Skeletal muscle satellite cell (primary cell): ENCODE measurements around the gene MAP3K15.
A peak's percentile ranks its signal among the peaks of the same experiment; 100 is the strongest.
"Not testable (repeated sequence)": the region's sequence is repeated elsewhere in the genome, so short reads cannot be mapped to it uniquely, and the experiment has no call there.

Experiments used
- H3K27me3 ChIP-seq: 2 replicates; pipeline ENCODE4 v1.7.0; 2013; ENCODE audit warnings: low read length; ENCODE audit not compliant: control insufficient read depth, insufficient read depth
- H3K36me3 ChIP-seq: 2 replicates; pipeline ENCODE4 v1.7.0; 2013; ENCODE audit warnings: mild to moderate bottlenecking, control low read depth, low read length; ENCODE audit not compliant: insufficient read depth
- H3K4me1 ChIP-seq: 2 replicates; pipeline ENCODE4 v1.7.0; 2013; ENCODE audit warnings: low read length; ENCODE audit not compliant: control insufficient read depth, insufficient read depth
- H3K4me2 ChIP-seq: 2 replicates; pipeline ENCODE4 v1.7.0; 2013; ENCODE audit warnings: mild to moderate bottlenecking, low read length
- H3K4me3 ChIP-seq: 2 replicates; pipeline ENCODE4 v1.7.0; 2013; ENCODE audit warnings: low read length
- H3K9ac ChIP-seq: 2 replicates; pipeline ENCODE4 v1.7.0; 2013; ENCODE audit warnings: mild to moderate bottlenecking, low read depth, low read length, moderate library complexity
- H3K9me3 ChIP-seq: replicated peaks from 2 replicates; pipeline ENCODE4 v1.7.0; 2013; ENCODE audit warnings: mild to moderate bottlenecking, control low read depth, low read length

The MAP3K15 gene

DNA sequence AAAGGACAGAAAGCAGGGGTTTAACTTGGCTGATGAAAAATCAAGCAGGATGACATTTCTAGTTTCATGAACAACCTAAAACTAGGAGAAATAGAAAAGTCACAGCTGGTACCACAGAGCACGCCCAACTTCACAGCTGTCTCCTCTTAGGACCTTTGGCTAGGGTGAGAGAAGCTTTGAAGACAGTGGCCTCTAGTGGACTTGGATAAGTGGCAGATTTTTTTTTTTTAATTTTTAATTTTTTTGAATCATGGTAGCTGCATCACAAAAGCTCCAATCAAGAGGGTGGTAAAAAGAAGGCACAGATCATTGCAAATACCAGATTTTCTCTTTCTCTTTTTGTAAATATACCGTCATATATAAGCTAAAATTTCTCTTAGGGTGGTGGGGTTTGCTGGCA lies 20.2 kb upstream of the MAP3K15 start:
- Histone ChIP-seq H3K9ac (no peak overlapping the region), H3K4me3 (no peak overlapping the region), H3K9me3 (no peaks in the 10 kb centered on the region), H3K27me3 (no peaks in the 10 kb centered on the region), H3K36me3 (no peaks in the 10 kb centered on the region), H3K4me1 (no peaks in the 10 kb centered on the region), H3K4me2 (no peak overlapping the region)

GRCh38 chrX:19532709-19533108 lies 17.4 kb upstream of the MAP3K15 start:
- no peaks in the 10 kb centered on the region for H3K36me3 ChIP-seq
- H3K4me3 ChIP-seq = no peak overlapping the region
- H3K4me1 ChIP-seq = no peaks in the 10 kb centered on the region
- H3K27me3 ChIP-seq = no peaks in the 10 kb centered on the region
- no peaks in the 10 kb centered on the region for H3K9me3 ChIP-seq
- H3K4me2 ChIP-seq = no peak overlapping the region
- no peak overlapping the region for H3K9ac ChIP-seq

- no peak overlapping the region for H3K9ac ChIP-seq
- H3K4me3 ChIP-seq = no peak overlapping the region
- no peaks in the 10 kb centered on the region for H3K36me3 ChIP-seq
- no peaks in the 10 kb centered on the region for H3K4me1 ChIP-seq
- H3K27me3 ChIP-seq = no peaks in the 10 kb centered on the region
- no peaks in the 10 kb centered on the region for H3K9me3 ChIP-seq
- no peak overlapping the region for H3K4me2 ChIP-seq
Observed at GRCh38 chrX:19517965-19518364, 2.7 kb upstream of the MAP3K15 start.

DNA sequence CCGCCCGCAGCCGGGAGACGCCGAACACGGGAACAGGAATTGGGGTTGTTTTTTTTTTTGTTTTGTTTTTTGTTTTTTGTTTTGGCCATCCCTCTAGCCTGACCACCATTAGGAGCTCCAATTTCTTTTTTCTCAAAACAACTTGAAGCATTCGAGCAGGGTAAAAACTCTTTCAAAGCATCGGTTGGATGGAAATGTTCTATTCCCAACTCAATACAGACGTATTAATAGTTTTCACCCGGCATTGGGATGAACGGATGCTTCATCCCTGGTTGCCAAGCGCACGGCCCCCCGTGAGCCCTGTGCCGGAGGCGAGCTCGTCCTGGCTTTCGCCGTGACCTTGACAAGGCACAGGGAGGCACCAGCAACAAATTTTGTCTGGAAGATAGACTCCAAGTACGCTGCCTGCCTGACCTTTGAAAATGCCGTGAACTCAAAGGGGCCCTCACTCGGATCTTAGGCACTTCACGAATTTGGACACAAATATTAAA lies 352 bp upstream of the MAP3K15 start:
- no peaks in the 10 kb centered on the region for H3K36me3 ChIP-seq
- no peaks in the 10 kb centered on the region for H3K9me3 ChIP-seq
- no peaks in the 10 kb centered on the region for H3K27me3 ChIP-seq
- H3K4me3 ChIP-seq = no peak overlapping the region
- peak overlapping the region; percentile 42 for H3K4me2 ChIP-seq
- no peak overlapping the region for H3K9ac ChIP-seq
- no peaks in the 10 kb centered on the region for H3K4me1 ChIP-seq

GRCh38 chrX:19513383-19513782 lies 1.9 kb downstream of the MAP3K15 start:
- Histone ChIP-seq H3K4me3 (no peak overlapping the region), H3K9me3 (no peaks in the 10 kb centered on the region), H3K27me3 (no peaks in the 10 kb centered on the region), H3K4me2 (no peak overlapping the region), H3K9ac (no peak overlapping the region), H3K36me3 (no peaks in the 10 kb centered on the region), H3K4me1 (no peaks in the 10 kb centered on the region)

DNA sequence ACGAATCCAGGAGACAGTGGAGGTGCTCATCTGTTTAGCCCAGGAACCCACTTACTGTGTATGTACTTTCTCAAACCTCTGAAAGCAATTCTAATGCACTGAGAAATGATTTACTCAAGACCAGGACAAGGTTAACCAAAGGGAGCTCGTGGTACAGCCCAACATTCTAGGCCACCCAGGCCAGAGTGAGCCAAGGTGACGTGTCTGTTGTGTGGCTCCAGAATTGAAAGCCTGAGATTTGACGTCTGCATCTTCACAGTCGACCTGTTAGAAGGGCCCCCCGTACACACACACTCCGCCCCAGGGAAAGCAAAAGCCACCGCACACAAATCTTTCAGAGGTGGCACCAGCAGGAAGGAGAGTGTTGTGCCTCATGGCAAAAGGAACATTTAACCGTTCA lies 2.3 kb downstream of the MAP3K15 start:
- Histone ChIP-seq H3K4me2 (no peak overlapping the region), H3K9ac (no peak overlapping the region), H3K4me3 (no peak overlapping the region), H3K27me3 (no peaks in the 10 kb centered on the region), H3K4me1 (no peaks in the 10 kb centered on the region), H3K36me3 (no peaks in the 10 kb centered on the region), H3K9me3 (no peaks in the 10 kb centered on the region)

- H3K27me3 ChIP-seq = no peaks in the 10 kb centered on the region
- no peak overlapping the region for H3K4me3 ChIP-seq
- no peak overlapping the region for H3K4me2 ChIP-seq
- no peaks in the 10 kb centered on the region for H3K9me3 ChIP-seq
- H3K9ac ChIP-seq = no peak overlapping the region
- no peaks in the 10 kb centered on the region for H3K4me1 ChIP-seq
- H3K36me3 ChIP-seq = no peaks in the 10 kb centered on the region
Observed at GRCh38 chrX:19512359-19512758, 2.9 kb downstream of the MAP3K15 start.

DNA sequence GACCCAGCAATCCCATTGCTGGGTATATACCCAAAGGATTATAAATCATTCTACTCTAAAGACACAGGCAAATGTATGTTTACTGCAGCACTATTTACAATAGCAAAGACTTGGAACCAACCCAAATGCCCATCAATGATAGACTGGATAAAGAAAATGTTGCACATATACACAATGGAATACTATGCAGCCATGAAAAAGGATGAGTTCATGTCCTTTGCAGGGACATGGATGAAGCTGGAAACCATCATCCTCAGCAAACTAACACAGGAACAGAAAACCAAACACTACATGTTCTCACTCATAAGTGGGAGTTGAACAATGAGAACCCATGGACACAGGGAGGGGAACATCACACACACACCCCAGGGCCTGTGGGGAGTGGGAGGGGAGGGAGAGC lies 3.5 kb downstream of the MAP3K15 start:
- H3K4me2 ChIP-seq, H3K4me1 ChIP-seq, H3K9me3 ChIP-seq, H3K9ac ChIP-seq, H3K27me3 ChIP-seq, H3K4me3 ChIP-seq, H3K36me3 ChIP-seq: not testable (repeated sequence)

GRCh38 chrX:19496711-19497110 lies 18.6 kb downstream of the MAP3K15 start:
- no peak overlapping the region for H3K4me3 ChIP-seq
- H3K4me1 ChIP-seq = no peaks in the 10 kb centered on the region
- H3K9me3 ChIP-seq = no peaks in the 10 kb centered on the region
- no peaks in the 10 kb centered on the region for H3K36me3 ChIP-seq
- no peak overlapping the region for H3K9ac ChIP-seq
- no peak overlapping the region for H3K4me2 ChIP-seq
- peaks cover 3% of the 10 kb centered on the region for H3K27me3 ChIP-seq

DNA sequence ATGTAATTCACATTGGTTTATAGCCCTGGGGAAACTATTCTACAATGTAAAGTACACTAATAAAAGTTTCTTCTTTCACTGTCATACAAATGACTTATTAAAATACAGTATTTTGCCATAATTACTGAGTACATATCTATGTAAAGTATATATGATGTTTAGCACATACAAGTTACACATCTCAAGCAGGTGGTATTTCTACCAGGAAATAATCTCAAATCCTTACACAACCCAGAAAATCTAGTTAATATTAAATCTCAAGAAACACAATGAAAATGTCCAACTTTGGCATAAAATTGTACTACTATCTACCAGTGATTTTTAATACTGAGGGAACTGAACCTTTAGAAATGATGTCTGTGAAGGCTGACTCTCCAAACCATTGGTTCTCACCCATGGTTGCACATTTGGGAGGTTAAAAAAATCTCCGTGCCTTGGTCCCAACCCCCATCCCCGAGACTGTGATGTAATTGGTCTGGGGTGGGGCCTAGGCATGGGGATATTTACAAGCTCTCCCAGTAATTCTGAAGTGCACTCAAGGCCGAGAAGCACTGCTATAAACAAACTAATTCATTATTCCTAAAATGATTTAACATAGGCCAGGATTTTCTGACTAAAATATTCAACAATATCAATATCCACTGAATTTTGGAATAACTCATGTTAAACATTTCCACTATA lies 27.6 kb downstream of the MAP3K15 start:
- Histone ChIP-seq H3K27me3 (no peaks in the 10 kb centered on the region), H3K4me3 (no peak overlapping the region), H3K9ac (no peak overlapping the region), H3K9me3 (no peaks in the 10 kb centered on the region), H3K4me1 (no peaks in the 10 kb centered on the region), H3K4me2 (no peak overlapping the region), H3K36me3 (no peaks in the 10 kb centered on the region)

DNA sequence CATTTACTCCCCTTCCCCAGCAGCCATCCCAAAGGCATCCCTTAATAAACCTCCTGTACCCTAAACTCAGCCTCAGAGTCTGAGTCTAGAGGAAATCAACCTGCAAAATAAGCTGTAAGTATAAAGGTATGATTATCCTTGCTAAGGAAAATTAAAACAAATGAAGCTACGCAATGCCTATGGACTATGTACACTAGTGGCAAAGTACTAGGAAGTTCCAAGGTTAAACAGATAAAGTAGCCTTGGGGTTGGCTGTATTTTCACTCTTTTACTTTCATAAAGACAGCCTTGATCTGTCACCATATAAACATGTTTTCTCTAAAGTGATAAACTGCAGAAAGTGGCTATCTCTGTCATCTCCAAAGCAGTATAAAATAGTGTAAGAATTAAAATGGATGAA lies 35.9 kb downstream of the MAP3K15 start:
- H3K9me3 ChIP-seq = no peaks in the 10 kb centered on the region
- no peak overlapping the region for H3K4me3 ChIP-seq
- no peaks in the 10 kb centered on the region for H3K36me3 ChIP-seq
- H3K4me2 ChIP-seq = no peak overlapping the region
- no peaks in the 10 kb centered on the region for H3K27me3 ChIP-seq
- no peak overlapping the region for H3K9ac ChIP-seq
- no peaks in the 10 kb centered on the region for H3K4me1 ChIP-seq

DNA sequence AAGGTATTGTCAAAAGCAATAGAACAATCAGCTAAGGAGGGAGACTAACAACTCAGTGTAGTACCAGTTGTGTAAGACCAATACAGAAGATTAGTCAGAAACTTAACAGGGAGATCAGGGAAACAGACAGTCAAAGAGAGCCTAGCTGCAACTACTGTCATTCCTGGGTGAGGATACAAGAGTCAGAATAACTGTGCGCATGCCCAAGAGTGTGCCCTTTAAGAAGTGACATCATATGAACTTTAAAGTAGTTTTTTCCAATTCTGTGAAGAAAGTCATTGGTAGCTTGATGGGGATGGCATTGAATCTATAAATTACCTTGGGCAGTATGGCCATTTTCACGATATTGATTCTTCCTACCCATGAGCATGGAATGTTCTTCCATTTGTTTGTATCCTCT lies 46.9 kb downstream of the MAP3K15 start:
- not testable (repeated sequence) for H3K36me3 ChIP-seq, H3K9ac ChIP-seq, H3K27me3 ChIP-seq, H3K4me2 ChIP-seq, H3K4me3 ChIP-seq, H3K9me3 ChIP-seq, H3K4me1 ChIP-seq
